ENCODE data around the gene TARBP2.
A peak's percentile ranks its signal among the peaks of the same experiment; 100 is the strongest.

TARBP2 gene

GRCh38 chr12:53508534-53509170, 7.6 kb downstream of the TARBP2 start:
- no peaks in the 10 kb centered on the region for H3K27me3 ChIP-seq
- no peaks in the 10 kb centered on the region for H3K9me3 ChIP-seq
- H3K4me3 ChIP-seq, result no peak overlapping the region
- H3K27ac ChIP-seq, result peak overlapping the region; percentile 55; the same call in 1 of the 2 replicates
- H3K4me1 ChIP-seq, result peaks cover 11% of the 10 kb centered on the region
- H3K4me2 ChIP-seq, result peak overlapping the region; percentile 58
- no peaks in the 10 kb centered on the region for H4K20me1 ChIP-seq
- TF ChIP-seq Cebpa-rat (IDR thresholded peaks at IDR 0.05), result no peak
- peak overlapping the region; percentile 53; the same call in 1 of the 2 replicates for H3K9ac ChIP-seq
- H3K36me3 ChIP-seq, result peaks cover 84% of the 10 kb centered on the region

- no peak for TF ChIP-seq Cebpa-rat (IDR thresholded peaks at IDR 0.05)
- H3K27me3 ChIP-seq, result no peaks in the 10 kb centered on the region
- H3K4me2 ChIP-seq, result no peak overlapping the region
- H3K27ac ChIP-seq, result no peak overlapping the region
- no peaks in the 10 kb centered on the region for H4K20me1 ChIP-seq
- no peaks in the 10 kb centered on the region for H3K9me3 ChIP-seq
- no peak overlapping the region for H3K9ac ChIP-seq
- H3K36me3 ChIP-seq, result peaks cover 84% of the 10 kb centered on the region
- H3K4me1 ChIP-seq, result peaks cover 11% of the 10 kb centered on the region
- H3K4me3 ChIP-seq, result no peak overlapping the region
Observed at GRCh38 chr12:53510181-53510812, 9.2 kb downstream of the TARBP2 start.

DNA sequence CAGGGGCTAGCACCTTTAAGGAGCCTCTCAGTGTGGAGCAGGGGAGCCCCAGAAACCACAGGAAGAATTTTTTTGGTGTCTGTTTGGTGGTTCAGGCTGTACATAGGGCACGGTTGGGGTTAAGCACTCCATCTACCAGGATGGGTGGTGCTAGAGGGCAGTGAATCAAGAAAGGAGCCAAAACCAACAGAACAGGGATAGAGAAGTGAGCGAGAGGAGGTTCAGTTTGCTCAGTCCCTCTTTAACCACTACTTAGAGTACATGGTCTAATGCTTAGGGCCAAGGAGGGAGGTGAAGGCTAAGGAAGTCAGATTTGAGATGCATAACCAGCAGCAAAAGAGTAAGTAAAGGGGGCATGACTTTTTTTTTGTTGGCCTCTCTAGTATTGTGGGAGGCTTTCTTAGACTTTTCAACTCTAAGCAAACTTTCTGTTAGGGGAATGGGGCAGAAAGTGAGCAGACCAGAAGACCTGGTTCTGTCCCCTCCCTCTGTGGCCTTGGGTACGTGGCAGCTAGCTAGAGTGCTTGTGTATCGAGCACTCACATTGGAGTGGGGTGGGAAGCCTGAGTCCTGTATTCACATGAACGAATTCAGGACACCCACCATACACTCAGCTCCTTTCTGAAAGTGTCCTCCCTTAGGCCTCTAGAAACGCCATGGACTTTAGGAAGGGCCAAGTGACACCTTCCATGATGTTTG, 12.8 kb downstream of the TARBP2 start:
- Histone ChIP-seq H3K27ac (no peak overlapping the region), H3K9me3 (no peaks in the 10 kb centered on the region), H4K20me1 (no peaks in the 10 kb centered on the region), H3K27me3 (no peaks in the 10 kb centered on the region), H3K9ac (no peak overlapping the region), H3K4me1 (peaks cover 3% of the 10 kb centered on the region), H3K4me3 (no peak overlapping the region), H3K36me3 (peaks cover 94% of the 10 kb centered on the region), H3K4me2 (no peak overlapping the region)
- no peak for TF ChIP-seq Cebpa-rat (IDR thresholded peaks at IDR 0.05)

DNA sequence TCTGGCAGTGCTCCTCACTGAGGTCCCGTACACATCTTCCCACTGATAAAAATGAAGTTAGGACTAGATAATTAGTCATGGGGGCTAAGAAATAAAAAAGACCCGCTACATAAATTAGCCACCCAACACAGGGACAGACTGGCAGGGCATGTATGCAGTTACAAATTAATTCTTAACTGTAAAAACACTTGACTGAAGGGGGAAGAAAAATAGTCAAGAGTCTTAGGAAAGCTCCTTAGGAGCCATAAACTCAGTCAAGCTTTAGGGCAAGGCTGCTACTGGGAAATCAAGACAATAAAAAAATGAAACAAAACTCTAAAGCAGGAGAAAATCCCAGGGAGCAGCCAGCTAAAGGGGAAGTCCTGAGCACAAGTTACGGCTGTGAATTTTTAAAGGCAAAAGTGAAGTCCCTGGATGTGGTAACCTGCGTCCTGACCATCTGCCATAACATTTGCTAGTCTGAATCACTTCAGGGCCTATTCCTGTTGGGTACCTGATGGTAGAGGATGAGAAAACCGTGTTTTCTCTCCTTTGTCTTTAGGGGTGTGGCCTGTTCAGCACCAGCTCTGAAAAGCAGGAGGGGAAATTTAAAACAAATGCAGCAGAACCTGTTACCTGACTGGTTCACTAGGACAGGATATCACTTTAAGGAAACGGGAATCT, 13.7 kb downstream of the TARBP2 start:
- TF ChIP-seq Cebpa-rat (IDR thresholded peaks at IDR 0.05), result no peak
- Histone ChIP-seq H3K9ac (no peak overlapping the region), H3K4me2 (no peak overlapping the region), H3K4me3 (no peak overlapping the region), H3K36me3 (peaks cover 100% of the 10 kb centered on the region), H3K9me3 (no peaks in the 10 kb centered on the region), H4K20me1 (no peaks in the 10 kb centered on the region), H3K27me3 (no peaks in the 10 kb centered on the region), H3K4me1 (peaks cover 5% of the 10 kb centered on the region), H3K27ac (no peak overlapping the region)

GRCh38 chr12:53515291-53515680, 14.2 kb downstream of the TARBP2 start:
- no peak overlapping the region for H3K27ac ChIP-seq
- no peak for TF ChIP-seq Cebpa-rat (IDR thresholded peaks at IDR 0.05)
- H3K9me3 ChIP-seq, result no peaks in the 10 kb centered on the region
- H3K4me2 ChIP-seq, result no peak overlapping the region
- H3K4me3 ChIP-seq, result no peak overlapping the region
- peaks cover 100% of the 10 kb centered on the region for H3K36me3 ChIP-seq
- H3K4me1 ChIP-seq, result peaks cover 10% of the 10 kb centered on the region
- no peak overlapping the region for H3K9ac ChIP-seq
- H4K20me1 ChIP-seq, result no peaks in the 10 kb centered on the region; the same call in 1 of the 2 replicates
- no peaks in the 10 kb centered on the region for H3K27me3 ChIP-seq

GRCh38 chr12:53516758-53517455, 15.8 kb downstream of the TARBP2 start:
- Histone ChIP-seq H3K9ac (no peak overlapping the region), H3K27ac (no peak overlapping the region), H3K36me3 (peaks cover 100% of the 10 kb centered on the region), H3K4me2 (no peak overlapping the region), H3K4me1 (peaks cover 14% of the 10 kb centered on the region), H3K9me3 (no peaks in the 10 kb centered on the region), H3K4me3 (no peak overlapping the region), H4K20me1 (no peaks in the 10 kb centered on the region; the same call in 1 of the 2 replicates), H3K27me3 (no peaks in the 10 kb centered on the region)
- no peak for TF ChIP-seq Cebpa-rat (IDR thresholded peaks at IDR 0.05)

- TF ChIP-seq Cebpa-rat (IDR thresholded peaks at IDR 0.05), result no peak
- Histone ChIP-seq H3K27me3 (no peaks in the 10 kb centered on the region), H3K36me3 (peaks cover 100% of the 10 kb centered on the region), H3K27ac (no peak overlapping the region), H3K4me3 (no peak overlapping the region), H4K20me1 (no peaks in the 10 kb centered on the region; the same call in 1 of the 2 replicates), H3K4me2 (no peak overlapping the region), H3K9me3 (no peaks in the 10 kb centered on the region), H3K9ac (no peak overlapping the region), H3K4me1 (peaks cover 14% of the 10 kb centered on the region)
Observed at GRCh38 chr12:53518381-53518780, 17.3 kb downstream of the TARBP2 start.

- Histone ChIP-seq H3K4me2 (no peak overlapping the region), H3K36me3 (peaks cover 97% of the 10 kb centered on the region), H4K20me1 (no peaks in the 10 kb centered on the region; the same call in 1 of the 2 replicates), H3K9ac (no peak overlapping the region), H3K4me3 (no peak overlapping the region), H3K4me1 (peaks cover 14% of the 10 kb centered on the region), H3K9me3 (no peaks in the 10 kb centered on the region), H3K27ac (no peak overlapping the region), H3K27me3 (no peaks in the 10 kb centered on the region)
- TF ChIP-seq Cebpa-rat (IDR thresholded peaks at IDR 0.05), result no peak
Observed at GRCh38 chr12:53523131-53523530, 22.0 kb downstream of the TARBP2 start.

DNA sequence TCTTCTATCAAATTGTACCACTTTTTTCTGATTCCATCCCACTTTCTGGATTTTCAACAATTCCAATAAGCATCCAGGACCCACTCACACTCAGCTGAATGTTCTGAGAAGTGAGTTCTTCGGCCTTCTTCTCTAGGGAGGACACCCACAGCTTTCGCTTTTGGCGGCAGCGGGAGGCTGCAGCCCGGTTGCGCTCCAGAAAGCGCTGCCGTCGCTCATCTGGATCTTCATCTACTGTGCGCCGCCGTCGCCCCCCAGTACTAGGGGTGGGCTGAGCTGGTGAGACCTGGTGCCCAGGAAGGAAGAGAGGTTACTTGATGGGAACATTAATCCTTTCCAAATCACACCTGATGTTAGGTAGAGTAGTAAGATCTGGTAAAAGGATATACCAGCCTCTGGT, 23.4 kb downstream of the TARBP2 start:
- Histone ChIP-seq H3K4me3 (no peak overlapping the region), H4K20me1 (no peaks in the 10 kb centered on the region; the same call in 1 of the 2 replicates), H3K4me1 (peaks cover 12% of the 10 kb centered on the region), H3K9ac (no peak overlapping the region), H3K4me2 (no peak overlapping the region), H3K27me3 (no peaks in the 10 kb centered on the region), H3K36me3 (peaks cover 92% of the 10 kb centered on the region), H3K27ac (no peak overlapping the region), H3K9me3 (no peaks in the 10 kb centered on the region)
- no peak for TF ChIP-seq Cebpa-rat (IDR thresholded peaks at IDR 0.05)

Data from BLaER1 (cell line).